Caco-2 (cell line): ENCODE results near the gene PLSCR3. TPM values are rescaled to one million over a fixed set of nuclear protein-coding genes. Genes with fewer than 3 reads are reported as not detected.

ENCODE experiments used
- BruUV-seq: library from RNA; stranded (reverse); fragments of 400-500 nt; replicated peaks from 2 replicates; lab custom pipeline; 2021; lab: Mats Ljungman, UMichigan
- CTCF ChIA-PET: fragments of 300-600 bp; sonication (Branson Sonifier 250); formaldehyde crosslinking; loops from one replicate; lab custom pipeline; 2022; ENCODE audit warnings: antibody characterized with exemption; lab: Charles Lee
- POLR2A ChIA-PET: fragments of 300-600 bp; sonication (Branson Sonifier 250); formaldehyde crosslinking; loops from one replicate; lab custom pipeline; 2022; ENCODE audit warnings: antibody characterized with exemption; lab: Charles Lee
- DNase-seq, 2 experiments: peaks; one replicate each; pipeline versions ENCODE4 v3.0.0 to v3.0.0-alpha.2; 2020 to 2022
- H3K27me3 ChIP-seq: replicated peaks from 2 replicates; pipeline ENCODE4 v1.6.0; 2011; ENCODE audit warnings: low read length; ENCODE audit not compliant: control insufficient read depth, insufficient read depth
- H3K36me3 ChIP-seq: 2 replicates; pipeline ENCODE4 v1.5.1; 2011; ENCODE audit warnings: low read length; ENCODE audit not compliant: control insufficient read depth, insufficient read depth
- H3K4me1 ChIP-seq: fragments of 250-450 bp; sonication (Bioruptor Pico); 2 replicates; pipeline ENCODE4 v1.5.1; 2020; ENCODE audit warnings: mild to moderate bottlenecking
- H3K4me3 ChIP-seq: 2 replicates; pipeline ENCODE4 v1.5.1; 2011; ENCODE audit warnings: low read depth, mild to moderate bottlenecking, control low read depth, low read length
- H3K9me3 ChIP-seq: fragments of 250-450 bp; sonication (Bioruptor Pico); 2 replicates; pipeline ENCODE4 v1.5.1; 2020; ENCODE audit warnings: mild to moderate bottlenecking, moderate library complexity
- H3K27ac Mint-ChIP-seq: one replicate; pipeline ENCODE4 v1.8.0; 2022; ENCODE audit warnings: mixed read lengths; ENCODE audit not compliant: unreplicated experiment
- H3K27me3 Mint-ChIP-seq: one replicate; pipeline ENCODE4 v1.8.0; 2022; ENCODE audit warnings: mixed read lengths; ENCODE audit not compliant: insufficient read depth, unreplicated experiment
- H3K36me3 Mint-ChIP-seq: one replicate; pipeline ENCODE4 v1.8.0; 2022; ENCODE audit warnings: mild to moderate bottlenecking, mixed read lengths; ENCODE audit not compliant: insufficient read depth, unreplicated experiment
- H3K4me1 Mint-ChIP-seq: one replicate; pipeline ENCODE4 v1.8.0; 2022; ENCODE audit warnings: low read depth, mixed read lengths; ENCODE audit not compliant: unreplicated experiment
- H3K4me3 Mint-ChIP-seq: one replicate; pipeline ENCODE4 v1.8.0; 2022; ENCODE audit warnings: mild to moderate bottlenecking, moderate library complexity, mixed read lengths; ENCODE audit not compliant: unreplicated experiment
- H3K9me3 Mint-ChIP-seq: one replicate; pipeline ENCODE4 v1.8.0; 2022; ENCODE audit warnings: mixed read lengths; ENCODE audit not compliant: unreplicated experiment
- CTCF ChIP-seq, 2 experiments: fragments of 200-600 bp in 1 of 2; IDR thresholded peaks; 1 replicate in 1 of 2; 2 replicates in 1 of 2; pipeline versions ENCODE4 v1.5.1 to v1.8.0; 2011 to 2022; ENCODE audit warnings: antibody characterized with exemption in 1 of 2, control low read depth in 1 of 2, inconsistent platforms in 1 of 2, low read depth in 1 of 2, low read length in 1 of 2, mild to moderate bottlenecking in 1 of 2, moderate library complexity in 1 of 2; ENCODE audit not compliant: insufficient read depth in 1 of 2, severe bottlenecking in 1 of 2, unreplicated experiment in 1 of 2
- intact Hi-C: fragments of 100-400 bp; cut with micrococcal nuclease; formaldehyde crosslinking; loops from one replicate; pipeline ENCODE4 v1.10.0; 2022; ENCODE audit not compliant: unreplicated experiment
- total RNA-seq: library from RNA; stranded (reverse); gene quantifications from 2 replicates; pipeline ENCODE4 v1.2.3, GENCODE V29; 2022

PLSCR3 gene
- total RNA-seq, 1 experiment from 2014 or later: 14.5 TPM

GRCh38 chr17:7407082-7407481, 12.8 kb upstream of the PLSCR3 start:
- intact Hi-C loops: no loop called here
- no peaks in the 10 kb centered on the region for H3K9me3 Mint-ChIP-seq
- no peak for DNase-seq
- no TSS peak for BruUV-seq
- H3K4me3 Mint-ChIP-seq: peak overlapping the region; percentile 29
- no peak overlapping the region for H3K27ac Mint-ChIP-seq
- H3K36me3 Mint-ChIP-seq: peaks cover 6% of the 10 kb centered on the region
- no peaks in the 10 kb centered on the region for H3K27me3 Mint-ChIP-seq
- peaks cover 8% of the 10 kb centered on the region for H3K4me1 Mint-ChIP-seq
- Histone ChIP-seq H3K36me3 (no peaks in the 10 kb centered on the region), H3K27me3 (no peaks in the 10 kb centered on the region), H3K4me1 (no peaks in the 10 kb centered on the region), H3K9me3 (no peaks in the 10 kb centered on the region), H3K4me3 (no peak overlapping the region)
- ChIA-PET POLR2A (interaction anchor here (0.5 kb wide), 1 partner anchor 8 kb away, joined by 5 read pairs; no protein-coding TSS in a partner anchor), CTCF (interaction anchor here (0.6 kb wide), 1 partner anchor 29 kb away, joined by 3 read pairs; no protein-coding TSS in a partner anchor)
- no peak for TF ChIP-seq CTCF (IDR thresholded peaks at IDR 0.05; ENCODE audit: insufficient read depth in 1 of 2, low read depth in 1 of 2, low read length in 1 of 2, severe bottlenecking in 1 of 2, unreplicated experiment in 1 of 2)

DNA sequence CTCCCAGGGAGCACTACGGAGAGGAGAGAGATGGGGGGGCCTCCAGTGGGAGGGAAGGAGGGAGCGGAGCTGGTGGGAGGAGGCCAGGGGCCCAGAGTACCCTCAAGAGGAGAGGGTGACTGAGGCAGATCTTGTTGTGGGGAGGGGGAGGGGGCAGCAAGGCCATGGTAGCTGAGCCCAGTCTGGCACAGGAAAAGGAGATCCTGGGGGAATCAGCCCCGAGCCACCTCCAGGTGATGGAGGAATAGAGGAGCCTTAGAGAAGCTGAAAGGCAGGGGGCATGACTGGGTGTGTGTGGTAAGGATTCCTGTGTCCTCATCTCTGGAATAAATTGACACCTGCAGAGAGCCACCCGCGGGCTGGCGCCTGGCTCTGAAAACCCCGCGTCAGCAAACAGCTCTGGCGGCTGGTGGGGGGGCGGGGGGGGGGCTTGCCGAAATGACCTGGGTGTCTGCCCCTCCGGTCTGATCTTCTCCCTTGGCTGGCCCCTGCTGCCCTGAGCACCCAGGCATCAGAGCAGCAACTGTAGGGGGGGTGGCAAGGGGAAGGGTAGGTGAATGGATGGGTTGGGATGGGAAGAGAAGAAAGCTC, 12.0 kb upstream of the PLSCR3 start:
- ChIA-PET CTCF (interaction anchor here (0.6 kb wide), 1 partner anchor 53 kb away, joined by 3 read pairs; no protein-coding TSS in a partner anchor), POLR2A (no interaction called here)
- BruUV-seq: no TSS peak
- TF ChIP-seq CTCF (IDR thresholded peaks at IDR 0.05; ENCODE audit: insufficient read depth in 1 of 2, low read depth in 1 of 2, low read length in 1 of 2, severe bottlenecking in 1 of 2, unreplicated experiment in 1 of 2): no peak
- Mint-ChIP-seq H3K4me3 (no peak overlapping the region), H3K36me3 (peaks cover 6% of the 10 kb centered on the region), H3K27ac (peak overlapping the region; percentile 20), H3K27me3 (no peaks in the 10 kb centered on the region), H3K9me3 (no peaks in the 10 kb centered on the region), H3K4me1 (peaks cover 8% of the 10 kb centered on the region)
- no peaks in the 10 kb centered on the region for H3K36me3 ChIP-seq
- no peaks in the 10 kb centered on the region for H3K27me3 ChIP-seq
- intact Hi-C loops: no loop called here
- H3K4me1 ChIP-seq: no peaks in the 10 kb centered on the region
- H3K9me3 ChIP-seq: no peaks in the 10 kb centered on the region
- no peak for DNase-seq
- no peak overlapping the region for H3K4me3 ChIP-seq

DNA sequence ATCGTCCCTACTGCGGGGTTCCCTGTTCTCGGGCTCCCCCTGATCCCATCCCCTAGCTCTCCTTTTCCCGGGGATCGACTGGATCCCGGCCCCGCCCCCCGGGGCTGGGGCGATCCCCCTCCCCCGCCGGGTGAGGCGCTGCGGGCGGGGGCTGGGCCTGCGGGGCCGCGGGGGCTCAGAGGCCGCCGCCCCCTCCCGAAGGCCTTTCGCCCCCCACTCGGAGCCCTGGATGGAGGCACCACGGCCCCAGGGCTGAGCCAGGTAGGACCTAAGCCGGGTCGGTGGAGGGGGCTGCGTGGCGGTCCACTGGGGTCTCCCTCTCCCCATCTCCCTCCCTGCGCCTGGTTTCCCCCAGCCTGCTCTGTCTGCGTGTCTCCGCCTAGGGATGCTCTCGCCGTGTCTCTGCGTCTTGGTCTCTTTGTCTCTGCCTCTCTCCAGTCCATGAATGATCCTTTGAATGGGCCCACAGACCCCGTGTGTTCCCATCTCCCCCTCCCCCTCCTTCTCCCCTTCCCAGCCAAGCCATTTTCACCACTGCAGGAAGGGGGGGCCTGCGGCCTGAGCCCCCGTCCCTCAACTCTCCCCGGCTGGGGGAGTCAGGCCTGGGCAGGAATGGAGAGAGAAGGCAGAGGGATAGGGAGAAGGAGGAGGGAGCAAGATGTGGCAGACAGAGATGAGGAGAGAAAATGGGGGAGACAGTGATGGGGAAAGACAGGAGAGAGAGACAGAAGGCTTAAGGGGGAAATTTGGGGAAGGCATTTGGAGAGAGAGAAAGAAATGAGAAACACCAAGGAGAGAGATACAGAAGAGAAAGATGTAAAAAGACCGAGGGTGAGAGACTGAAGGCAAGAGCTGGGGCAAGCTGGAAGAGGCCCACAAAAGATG, 11.3 kb upstream of the PLSCR3 start:
- Mint-ChIP-seq H3K36me3 (peaks cover 6% of the 10 kb centered on the region), H3K4me1 (peaks cover 8% of the 10 kb centered on the region), H3K4me3 (peak overlapping the region; percentile 76), H3K9me3 (no peaks in the 10 kb centered on the region), H3K27ac (peak overlapping the region; percentile 20), H3K27me3 (no peaks in the 10 kb centered on the region)
- Histone ChIP-seq H3K36me3 (no peaks in the 10 kb centered on the region), H3K9me3 (no peaks in the 10 kb centered on the region), H3K4me3 (peak overlapping the region; percentile 53), H3K4me1 (no peaks in the 10 kb centered on the region), H3K27me3 (no peaks in the 10 kb centered on the region)
- BruUV-seq: TSS peak; percentile 50
- no peak for DNase-seq
- intact Hi-C loops: loop anchor here (2.0 kb wide), 1 partner anchor 55 kb away; no protein-coding TSS in a partner anchor
- POLR2A ChIA-PET: no interaction called here
- TF ChIP-seq CTCF (IDR thresholded peaks at IDR 0.05; ENCODE audit: insufficient read depth in 1 of 2, low read depth in 1 of 2, low read length in 1 of 2, severe bottlenecking in 1 of 2, unreplicated experiment in 1 of 2): no peak
- CTCF ChIA-PET: interaction anchor here (0.6 kb wide), 1 partner anchor 52 kb away, joined by 3 read pairs; no protein-coding TSS in a partner anchor
